Measurements from ENCODE around the gene CD14.

CD14 gene

GRCh38 chr5:140608722-140609121, 24.3 kb downstream of the CD14 start:
- Histone ChIP-seq H3F3A (ENCODE audit: insufficient read depth, low read length) (no peaks in the 10 kb centered on the region), H3K79me2 (ENCODE audit: insufficient read depth, low read length) (no peaks in the 10 kb centered on the region), H2AFZ (ENCODE audit: low read length) (no peak overlapping the region), H3K27ac (ENCODE audit: low read depth, low read length, poor library complexity, severe bottlenecking) (no peak overlapping the region), H3K4me2 (ENCODE audit: low read length) (no peak overlapping the region), H3K9me3 (ENCODE audit: low read length) (no peaks in the 10 kb centered on the region), H3K4me3 (ENCODE audit: low read depth, low read length, poor library complexity, severe bottlenecking) (no peak overlapping the region), H3K9ac (ENCODE audit: low read length) (no peak overlapping the region), H3K36me3 (ENCODE audit: insufficient read depth, low read length) (no peaks in the 10 kb centered on the region), H3K4me1 (ENCODE audit: insufficient read depth, low read length, severe bottlenecking) (no peaks in the 10 kb centered on the region), H3K9me2 (ENCODE audit: low read depth, low read length) (no peaks in the 10 kb centered on the region), H3K27me3 (ENCODE audit: insufficient read depth, low read length) (no peaks in the 10 kb centered on the region), H4K20me1 (ENCODE audit: insufficient read depth, low read length) (no peaks in the 10 kb centered on the region)
- TF ChIP-seq EZH2 (IDR thresholded peaks at IDR 0.05; ENCODE audit: borderline replicate concordance, low read length) (no peak), CTCF (IDR thresholded peaks at IDR 0.05; ENCODE audit: low read length) (no peak)

- no peaks in the 10 kb centered on the region for H3K9me2 ChIP-seq (ENCODE audit: low read depth, low read length)
- no peak overlapping the region for H2AFZ ChIP-seq (ENCODE audit: low read length)
- H3K4me3 ChIP-seq (ENCODE audit: low read depth, low read length, poor library complexity, severe bottlenecking) = no peak overlapping the region
- H3K27me3 ChIP-seq (ENCODE audit: insufficient read depth, low read length) = no peaks in the 10 kb centered on the region
- H3K4me1 ChIP-seq (ENCODE audit: insufficient read depth, low read length, severe bottlenecking) = no peaks in the 10 kb centered on the region
- no peaks in the 10 kb centered on the region for H3K9me3 ChIP-seq (ENCODE audit: low read length)
- no peak for TF ChIP-seq CTCF (IDR thresholded peaks at IDR 0.05; ENCODE audit: low read length)
- H3K9ac ChIP-seq (ENCODE audit: low read length) = no peak overlapping the region
- no peak overlapping the region for H3K4me2 ChIP-seq (ENCODE audit: low read length)
- no peaks in the 10 kb centered on the region for H3F3A ChIP-seq (ENCODE audit: insufficient read depth, low read length)
- no peak overlapping the region for H3K27ac ChIP-seq (ENCODE audit: low read depth, low read length, poor library complexity, severe bottlenecking)
- no peaks in the 10 kb centered on the region for H3K36me3 ChIP-seq (ENCODE audit: insufficient read depth, low read length)
- no peaks in the 10 kb centered on the region for H4K20me1 ChIP-seq (ENCODE audit: insufficient read depth, low read length)
- H3K79me2 ChIP-seq (ENCODE audit: insufficient read depth, low read length) = no peaks in the 10 kb centered on the region
These were observed 25.9 kb downstream of the CD14 start for GRCh38 chr5:140607031-140607430.

GRCh38 chr5:140605879-140606278, 27.1 kb downstream of the CD14 start:
- H3F3A ChIP-seq (ENCODE audit: insufficient read depth, low read length) = no peaks in the 10 kb centered on the region
- no peak overlapping the region for H2AFZ ChIP-seq (ENCODE audit: low read length)
- no peak overlapping the region for H3K27ac ChIP-seq (ENCODE audit: low read depth, low read length, poor library complexity, severe bottlenecking)
- no peaks in the 10 kb centered on the region for H3K9me2 ChIP-seq (ENCODE audit: low read depth, low read length)
- H3K4me3 ChIP-seq (ENCODE audit: low read depth, low read length, poor library complexity, severe bottlenecking) = no peak overlapping the region
- no peaks in the 10 kb centered on the region for H3K36me3 ChIP-seq (ENCODE audit: insufficient read depth, low read length)
- no peaks in the 10 kb centered on the region for H3K9me3 ChIP-seq (ENCODE audit: low read length)
- H4K20me1 ChIP-seq (ENCODE audit: insufficient read depth, low read length) = no peaks in the 10 kb centered on the region
- H3K27me3 ChIP-seq (ENCODE audit: insufficient read depth, low read length) = no peaks in the 10 kb centered on the region
- no peaks in the 10 kb centered on the region for H3K79me2 ChIP-seq (ENCODE audit: insufficient read depth, low read length)
- H3K4me2 ChIP-seq (ENCODE audit: low read length) = no peak overlapping the region
- TF ChIP-seq CTCF (IDR thresholded peaks at IDR 0.05; ENCODE audit: low read length) (no peak), EZH2 (IDR thresholded peaks at IDR 0.05; ENCODE audit: borderline replicate concordance, low read length) (no peak)
- no peak overlapping the region for H3K9ac ChIP-seq (ENCODE audit: low read length)
- no peaks in the 10 kb centered on the region for H3K4me1 ChIP-seq (ENCODE audit: insufficient read depth, low read length, severe bottlenecking)

All from OCI-LY1 (cell line).